A549 (cell line): ENCODE measurements around the gene CDX1.

Experiments
- CTCF ChIP-seq: fragments of >200 bp; sonication (Bioruptor Twin); formaldehyde crosslinking; IDR thresholded peaks from 3 replicates; pipeline ENCODE4 v1.5.1; 2016
- FOSL2 ChIP-seq, 2 experiments: fragments of 450-650 bp in 1 of 2; fragments of >200 bp in 1 of 2; sonication (Bioruptor Twin) in 1 of 2; formaldehyde crosslinking; IDR thresholded peaks; 2 replicates each; pipeline versions ENCODE4 v1.5.0 to v1.6.1; 2016 to 2020; ENCODE audit warnings: mild to moderate bottlenecking in 1 of 2, moderate library complexity in 1 of 2
- HOXB5 ChIP-seq: fragments of 250-450 bp; sonication (Bioruptor Pico); IDR thresholded peaks from 2 replicates; pipeline ENCODE4 v1.5.0; 2020; ENCODE audit warnings: mild to moderate bottlenecking, moderate library complexity
- JUN ChIP-seq, 2 experiments: fragments of >200 bp; sonication (Bioruptor Twin); formaldehyde crosslinking; IDR thresholded peaks; 2 replicates in 1 of 2; 3 replicates in 1 of 2; pipeline ENCODE4 v1.6.1; 2016 to 2017
- JUNB ChIP-seq: fragments of >200 bp; sonication (Bioruptor Twin); formaldehyde crosslinking; IDR thresholded peaks from 2 replicates; pipeline ENCODE4 v1.6.1; 2016
- MAX ChIP-seq: IDR thresholded peaks from 2 replicates; pipeline ENCODE4 v1.6.1; 2012
- POLR2A ChIP-seq: IDR thresholded peaks from 2 replicates; pipeline ENCODE4 v1.6.1; 2012; ENCODE audit warnings: mild to moderate bottlenecking, low read length
- RAD21 ChIP-seq, 2 experiments: fragments of >200 bp in 1 of 2; sonication (Bioruptor Twin) in 1 of 2; formaldehyde crosslinking in 1 of 2; IDR thresholded peaks in 1 of 2; conservative IDR thresholded peaks in 1 of 2; 2 replicates in 1 of 2; 3 replicates in 1 of 2; pipeline ENCODE4 v1.6.1; 2012 to 2018; ENCODE audit warnings: inconsistent platforms in 1 of 2
- RNF2 ChIP-seq: fragments of 200-600 bp; sonication (generic); IDR thresholded peaks from 2 replicates; pipeline ENCODE4 v1.6.1; 2016; ENCODE audit warnings: low read depth, mild to moderate bottlenecking, antibody characterized with exemption, moderate library complexity, borderline replicate concordance
- SMC3 ChIP-seq: fragments of >200 bp; sonication (Bioruptor Twin); formaldehyde crosslinking; IDR thresholded peaks from 3 replicates; pipeline ENCODE4 v1.6.1; 2018; ENCODE audit warnings: inconsistent platforms
- SREBF2 ChIP-seq: fragments of 450-650 bp; IDR thresholded peaks from 2 replicates; pipeline ENCODE4 v1.6.1; 2014; ENCODE audit warnings: mild to moderate bottlenecking, moderate library complexity
- ZSCAN20 ChIP-seq: fragments of 250-450 bp; sonication (Bioruptor Pico); IDR thresholded peaks from 2 replicates; pipeline ENCODE4 v1.8.0; 2022; ENCODE audit warnings: mild to moderate bottlenecking, moderate library complexity

- TF ChIP-seq CTCF: no peak
- no peak for TF ChIP-seq HOXB5 (CRISPR knock-in tag)
- TF ChIP-seq RNF2: no peak
- TF ChIP-seq JUNB: no peak
- no peak for TF ChIP-seq FOSL2 (IDR thresholded peaks at IDR 0.05)
- no peak for TF ChIP-seq FOSL2 (CRISPR knock-in tag; IDR thresholded peaks at IDR 0.05)
- TF ChIP-seq SREBF2: no peak
- no peak for TF ChIP-seq MAX
- TF ChIP-seq POLR2A: no peak
- TF ChIP-seq SMC3: no peak
- TF ChIP-seq RAD21 (conservative IDR thresholded peaks at IDR 0.05 in 1 of 2, IDR thresholded peaks at IDR 0.05 in 1 of 2): no peak
- no peak for TF ChIP-seq ZSCAN20
- no peak for TF ChIP-seq JUN (IDR thresholded peaks at IDR 0.05)
Observed at GRCh38 chr5:150168864-150169263, 2.3 kb downstream of the CDX1 start.
